Measurements from ENCODE around the gene PPP1R2. TPM values are rescaled to one million over a fixed set of nuclear protein-coding genes. Genes with fewer than 3 reads are reported as not detected.
A peak's percentile ranks its signal among the peaks of the same experiment; 100 is the strongest.

PPP1R2 gene
- total and polyA plus RNA-seq, 9 of the 15 experiments (the other 6 are each of a cell fraction or from before 2014, with no cell fraction given), result 9.4 to 115 (median 40.3) TPM

GRCh38 chr3:195475614-195476013 lies 67.5 kb downstream of the PPP1R2 start:
- ChIA-PET POLR2A (no interaction called here), CTCF (ENCODE audit: low intra/inter-chr PET ratio) (no interaction called here)
- Histone ChIP-seq H3K4me2 (ENCODE audit: insufficient read depth, low read length) (no peak overlapping the region), H3K9me1 (ENCODE audit: control insufficient read depth, insufficient read depth, low read length) (no peaks in the 10 kb centered on the region), H3K9ac (ENCODE audit: insufficient read depth in 1 of 2, low read depth in 2 of 2, low read length in 2 of 2) (no peak overlapping the region), H3K27me3 (ENCODE audit: control insufficient read depth in 2 of 2, insufficient read depth in 2 of 2, low read length in 2 of 2) (no peaks in the 10 kb centered on the region), H3K9me3 (replicated peaks; ENCODE audit: control insufficient read depth, insufficient read depth, low read depth, low read length) (no peaks in the 10 kb centered on the region), H3K27ac (ENCODE audit: extremely low read depth, low read depth, low read length) (no peak overlapping the region), H4K20me1 (replicated peaks; ENCODE audit: control insufficient read depth, insufficient read depth, low read length) (no peaks in the 10 kb centered on the region), H3K36me3 (ENCODE audit: control insufficient read depth, insufficient read depth, low read length) (no peaks in the 10 kb centered on the region), H2AFZ (ENCODE audit: low read depth, low read length) (no peak overlapping the region), H3K4me1 (replicated peaks in 1 of 2; ENCODE audit: control insufficient read depth in 2 of 2, insufficient read depth in 2 of 2, low read length in 2 of 2) (peaks cover 0 to 4% of the 10 kb centered on the region in 2 experiments; a peak in 1 of 5 replicates), H3K79me2 (ENCODE audit: control insufficient read depth, insufficient read depth, low read length) (no peaks in the 10 kb centered on the region), H3K4me3 (no peak overlapping the region)
- in situ Hi-C loops (cut with MboI), result no loop called here
- intact Hi-C loops (cut with micrococcal nuclease), result no loop called here
- DNase-seq (ENCODE audit: extremely low read depth in 1 of 4, low spot score in 3 of 4) (no peak), ATAC-seq (no peak), FAIRE-seq (no peak)
- no TSS peak for BruUV-seq (replicated peaks)
- WGBS (ENCODE audit: insufficient coverage, low coverage, missing lambda C conversion rate), result 16% methylated on average over 3 of the region's 3 CpGs
- TF ChIP-seq, protein P1, sequence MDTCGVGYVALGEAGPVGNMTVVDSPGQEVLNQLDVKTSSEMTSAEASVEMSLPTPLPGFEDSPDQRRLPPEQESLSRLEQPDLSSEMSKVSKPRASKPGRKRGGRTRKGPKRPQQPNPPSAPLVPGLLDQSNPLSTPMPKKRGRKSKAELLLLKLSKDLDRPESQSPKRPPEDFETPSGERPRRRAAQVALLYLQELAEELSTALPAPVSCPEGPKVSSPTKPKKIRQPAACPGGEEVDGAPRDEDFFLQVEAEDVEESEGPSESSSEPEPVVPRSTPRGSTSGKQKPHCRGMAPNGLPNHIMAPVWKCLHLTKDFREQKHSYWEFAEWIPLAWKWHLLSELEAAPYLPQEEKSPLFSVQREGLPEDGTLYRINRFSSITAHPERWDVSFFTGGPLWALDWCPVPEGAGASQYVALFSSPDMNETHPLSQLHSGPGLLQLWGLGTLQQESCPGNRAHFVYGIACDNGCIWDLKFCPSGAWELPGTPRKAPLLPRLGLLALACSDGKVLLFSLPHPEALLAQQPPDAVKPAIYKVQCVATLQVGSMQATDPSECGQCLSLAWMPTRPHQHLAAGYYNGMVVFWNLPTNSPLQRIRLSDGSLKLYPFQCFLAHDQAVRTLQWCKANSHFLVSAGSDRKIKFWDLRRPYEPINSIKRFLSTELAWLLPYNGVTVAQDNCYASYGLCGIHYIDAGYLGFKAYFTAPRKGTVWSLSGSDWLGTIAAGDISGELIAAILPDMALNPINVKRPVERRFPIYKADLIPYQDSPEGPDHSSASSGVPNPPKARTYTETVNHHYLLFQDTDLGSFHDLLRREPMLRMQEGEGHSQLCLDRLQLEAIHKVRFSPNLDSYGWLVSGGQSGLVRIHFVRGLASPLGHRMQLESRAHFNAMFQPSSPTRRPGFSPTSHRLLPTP (IDR thresholded peaks at IDR 0.05; ENCODE audit: borderline replicate concordance, extremely low read depth, insufficient read length), result no peak
- TF ChIP-seq ZNF316 (IDR thresholded peaks at IDR 0.05) (peak; percentile 87), MAFG (tag; conservative IDR thresholded peaks at IDR 0.05) (peak; percentile 50), CHD7 (IDR thresholded peaks at IDR 0.05; ENCODE audit: low read depth, low read length) (no peak), SIN3B (IDR thresholded peaks at IDR 0.05; ENCODE audit: low read depth) (no peak)

Measured in K562 (cell line).